AML-193 (cell line): Measurements from ENCODE around the gene EAPP.
"Not testable (repeated sequence)": the region's sequence is repeated elsewhere in the genome, so short reads cannot be mapped to it uniquely, and the experiment has no call there.

Experiments used
- DNase-seq, 2 experiments: peaks; one replicate each; lab custom pipeline; 2025; lab: John Stamatoyannopoulos, UW

Gene EAPP, protein sequence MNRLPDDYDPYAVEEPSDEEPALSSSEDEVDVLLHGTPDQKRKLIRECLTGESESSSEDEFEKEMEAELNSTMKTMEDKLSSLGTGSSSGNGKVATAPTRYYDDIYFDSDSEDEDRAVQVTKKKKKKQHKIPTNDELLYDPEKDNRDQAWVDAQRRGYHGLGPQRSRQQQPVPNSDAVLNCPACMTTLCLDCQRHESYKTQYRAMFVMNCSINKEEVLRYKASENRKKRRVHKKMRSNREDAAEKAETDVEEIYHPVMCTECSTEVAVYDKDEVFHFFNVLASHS

DNA sequence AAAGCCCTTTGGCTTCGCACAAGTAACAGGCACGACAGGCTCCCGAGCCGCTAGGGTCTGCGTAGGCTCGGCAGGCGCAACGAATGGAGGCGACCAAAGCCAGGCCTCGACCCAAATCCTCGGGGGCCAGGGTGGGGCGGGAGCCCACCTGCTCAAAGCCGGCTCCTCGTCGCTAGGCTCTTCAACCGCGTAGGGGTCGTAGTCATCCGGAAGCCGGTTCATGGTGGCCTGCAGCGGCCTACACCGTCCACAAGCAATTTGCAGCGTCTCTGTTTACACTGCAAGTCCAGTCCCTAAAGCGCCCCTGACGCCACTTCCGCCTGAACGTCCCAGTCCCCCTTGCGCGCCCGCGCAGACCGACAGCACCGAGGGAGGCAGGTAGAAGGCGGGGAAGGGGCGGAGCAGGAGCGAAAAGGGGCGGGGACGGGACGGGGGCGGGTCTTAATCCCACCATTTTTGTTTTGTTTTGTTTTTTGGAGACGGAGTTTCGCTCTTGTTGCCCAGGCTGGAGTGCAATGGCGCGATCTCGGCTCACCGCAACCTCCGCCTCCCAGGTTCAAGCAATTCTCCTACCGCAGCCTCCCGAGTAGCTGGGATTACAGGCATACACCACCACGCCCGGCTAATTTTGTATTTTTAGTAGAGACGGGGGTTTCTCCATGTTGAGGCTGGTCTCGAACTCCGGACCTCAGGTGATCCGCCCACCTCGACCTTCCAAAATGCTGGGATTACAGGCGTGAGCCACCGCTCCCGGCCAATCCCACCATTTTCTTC lies at the start of gene EAPP:
TSS of gene EAPP (minus strand) at position 295 of the 774 bp plus-strand sequence. CDS start at position 222, 73 bp downstream.
- DNase-seq = no peak

DNA sequence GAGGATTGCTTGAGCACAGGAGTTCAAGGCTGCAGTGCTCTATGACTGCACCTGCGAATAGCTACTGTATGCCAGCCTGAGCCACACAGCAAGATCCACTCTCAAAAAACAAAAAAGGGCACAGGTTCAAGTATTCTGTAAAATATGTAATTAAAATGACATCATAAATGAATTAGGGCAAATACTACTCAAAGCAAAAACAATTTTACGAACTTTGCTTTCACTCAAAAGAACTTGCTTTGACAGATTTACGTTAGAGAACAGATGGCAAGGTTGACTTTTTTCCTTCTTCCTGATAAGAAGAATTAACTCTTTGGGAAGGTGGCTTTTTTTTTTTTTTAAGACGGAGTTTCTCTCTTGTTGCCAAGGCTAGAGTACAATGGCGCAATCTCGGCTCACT lies 44.0 kb upstream of the EAPP start:
- DNase-seq = no peak

DNA sequence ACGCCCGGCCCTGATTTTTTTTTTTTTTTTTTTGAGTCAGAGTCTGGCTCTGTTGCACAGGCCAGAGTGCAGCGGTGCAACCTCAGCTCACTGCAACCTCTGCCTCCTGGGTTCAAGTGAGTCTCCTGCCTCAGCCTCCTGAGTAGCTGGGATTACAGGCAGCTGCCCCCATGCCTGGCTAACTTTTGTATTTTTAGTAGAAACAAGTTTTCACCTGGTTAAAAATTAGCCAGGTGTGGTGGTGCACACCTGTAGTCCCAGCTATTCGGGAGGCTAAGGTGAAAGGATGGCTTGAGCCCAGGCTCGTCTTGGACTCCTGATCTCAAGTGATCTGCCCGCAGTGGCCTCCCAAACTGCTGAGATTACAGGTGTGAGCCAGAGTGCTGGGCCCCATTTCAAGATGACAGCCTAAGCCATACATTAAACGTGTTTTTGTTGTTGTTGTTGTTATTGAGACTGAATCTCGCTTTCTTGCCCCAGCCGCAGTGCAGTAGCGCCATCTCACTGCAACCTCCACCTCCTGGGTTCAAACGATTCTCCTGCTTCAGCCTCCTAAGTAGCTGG lies 42.7 kb upstream of the EAPP start:
- no peak for DNase-seq

DNA sequence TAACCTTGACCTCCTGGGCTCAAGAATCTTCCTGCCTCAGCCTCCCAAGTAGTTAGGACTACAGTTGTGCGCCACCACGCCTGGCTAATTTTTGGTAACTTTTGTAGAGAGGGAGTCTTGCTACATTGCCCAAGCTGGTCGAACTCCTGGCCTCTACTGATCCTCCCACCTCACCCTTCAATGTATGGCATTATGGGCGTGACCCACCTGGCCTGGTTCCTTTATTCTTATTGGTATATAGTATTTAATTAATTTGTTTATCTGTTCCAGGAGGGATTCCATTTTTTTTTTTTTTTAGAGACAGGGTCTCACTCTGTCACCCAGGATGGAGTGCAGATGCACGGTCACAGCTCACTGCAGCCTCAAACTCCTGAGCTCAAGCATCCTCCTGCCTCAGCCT lies 40.9 kb upstream of the EAPP start:
- DNase-seq = no peak

- no peak for DNase-seq
Observed at GRCh38 chr14:34571771-34572170, 32.3 kb upstream of the EAPP start.

DNA sequence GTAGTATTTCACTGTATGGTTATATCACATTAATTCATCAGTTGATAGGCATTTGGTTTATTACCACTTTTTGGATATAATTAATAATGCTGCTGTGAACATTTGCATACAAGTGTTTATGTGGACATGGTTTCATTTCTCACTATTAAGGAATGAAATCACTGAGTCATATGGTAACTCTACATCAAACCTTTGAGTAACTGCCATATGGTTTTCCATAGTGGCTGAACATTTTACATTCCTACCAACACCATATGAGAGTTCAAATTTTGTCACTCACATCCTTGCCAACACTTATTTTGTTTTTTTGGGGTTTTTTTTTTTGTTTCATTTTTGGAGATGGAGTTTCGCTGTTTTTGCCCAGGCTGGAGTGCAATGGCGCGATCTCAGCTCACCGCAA lies 30.2 kb upstream of the EAPP start:
- no peak for DNase-seq

DNA sequence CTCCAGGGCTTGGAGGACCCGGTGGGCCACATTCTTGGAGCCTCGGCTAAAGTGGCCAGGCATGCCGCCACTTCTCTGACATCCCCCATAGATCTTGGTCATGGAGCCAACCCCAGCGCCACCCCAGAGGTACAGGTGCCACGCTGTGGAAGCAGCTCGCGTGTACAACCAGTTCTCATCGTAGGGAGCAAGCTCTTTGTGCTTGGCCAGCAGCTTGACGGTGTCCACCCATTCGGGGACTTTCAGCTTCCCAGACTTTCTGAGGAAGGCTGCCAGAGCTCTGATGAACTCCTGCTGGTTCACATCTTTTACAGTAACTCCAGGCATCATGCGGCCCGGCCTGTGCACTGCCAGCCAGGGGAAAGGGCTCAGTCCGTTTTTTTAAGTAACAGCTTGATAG lies 29.3 kb upstream of the EAPP start:
- no peak for DNase-seq

DNA sequence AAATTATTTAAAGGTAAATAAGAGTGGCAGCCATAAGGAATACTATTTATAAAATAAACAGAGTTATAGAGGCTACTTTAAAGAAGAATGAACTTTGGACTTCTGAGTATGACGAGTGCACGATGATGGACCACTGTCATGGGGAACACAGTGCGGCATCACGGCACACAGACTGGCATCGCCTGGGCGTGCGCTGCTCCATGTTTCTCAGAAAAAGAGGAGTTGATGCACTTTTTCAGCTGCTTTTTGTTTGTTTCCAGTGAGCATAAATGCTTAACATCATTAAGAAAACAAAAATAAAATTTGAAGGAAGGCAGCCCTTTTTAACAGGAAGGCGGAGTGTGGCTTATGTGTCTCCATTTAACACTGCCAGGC lies 23.3 kb upstream of the EAPP start:
- no peak for DNase-seq

- DNase-seq = not testable (repeated sequence)
Observed at GRCh38 chr14:34562037-34562775, 22.7 kb upstream of the EAPP start.

DNA sequence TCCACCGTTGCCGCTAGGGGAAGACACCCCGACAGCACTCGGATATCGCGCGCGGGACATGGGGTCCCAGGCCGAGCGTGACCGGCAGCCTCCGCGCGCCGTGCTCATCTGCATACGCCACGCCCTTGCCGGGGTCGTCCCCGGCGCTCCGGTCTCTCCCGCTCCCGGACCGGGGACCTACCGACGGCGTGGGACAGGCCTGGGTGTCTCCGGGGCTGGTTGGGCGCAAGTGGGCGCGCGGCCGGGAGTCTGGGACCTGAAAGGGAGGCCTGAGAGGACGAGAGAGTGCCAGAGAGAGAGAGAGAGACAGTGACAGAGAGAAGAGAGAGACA lies 17.0 kb upstream of the EAPP start:
- DNase-seq = not testable (repeated sequence)

GRCh38 chr14:34555583-34556497 lies 16.3 kb upstream of the EAPP start:
- not testable (repeated sequence) for DNase-seq

GRCh38 chr14:34554540-34555250 lies 15.2 kb upstream of the EAPP start:
- no peak for DNase-seq

DNA sequence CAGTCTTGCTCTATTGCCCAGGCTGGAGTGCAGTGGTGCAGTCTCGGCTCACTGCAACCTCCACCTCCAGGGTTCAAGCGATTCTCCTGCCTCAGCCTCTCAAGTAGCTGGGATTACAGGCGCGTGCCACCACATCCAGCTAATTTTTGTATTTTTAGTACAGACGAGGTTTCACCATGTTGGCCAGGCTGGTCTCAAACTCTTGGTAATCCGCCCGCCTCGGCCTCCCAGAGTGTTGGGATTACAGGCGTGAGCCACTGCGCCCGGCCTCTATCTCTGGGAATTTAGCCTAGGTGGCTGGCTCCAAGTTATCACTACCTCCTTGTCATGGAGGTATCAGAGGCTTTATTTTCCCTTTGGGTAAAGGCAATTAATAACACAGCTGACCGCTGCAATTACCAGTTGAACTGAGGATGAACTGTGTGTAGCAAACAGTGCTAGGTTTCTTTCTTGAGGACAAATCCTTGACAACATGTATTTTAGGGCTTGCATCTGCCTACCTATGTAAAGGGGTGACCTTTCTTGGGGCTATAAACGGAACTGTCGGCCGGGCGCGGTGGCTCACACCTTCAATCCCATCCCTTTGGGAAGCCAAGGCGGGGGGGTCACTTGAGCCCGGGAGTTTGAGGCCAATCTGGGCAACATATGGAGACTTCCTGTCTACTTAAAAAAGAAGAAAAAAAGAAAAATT lies 9.9 kb upstream of the EAPP start:
- not testable (repeated sequence) for DNase-seq

DNA sequence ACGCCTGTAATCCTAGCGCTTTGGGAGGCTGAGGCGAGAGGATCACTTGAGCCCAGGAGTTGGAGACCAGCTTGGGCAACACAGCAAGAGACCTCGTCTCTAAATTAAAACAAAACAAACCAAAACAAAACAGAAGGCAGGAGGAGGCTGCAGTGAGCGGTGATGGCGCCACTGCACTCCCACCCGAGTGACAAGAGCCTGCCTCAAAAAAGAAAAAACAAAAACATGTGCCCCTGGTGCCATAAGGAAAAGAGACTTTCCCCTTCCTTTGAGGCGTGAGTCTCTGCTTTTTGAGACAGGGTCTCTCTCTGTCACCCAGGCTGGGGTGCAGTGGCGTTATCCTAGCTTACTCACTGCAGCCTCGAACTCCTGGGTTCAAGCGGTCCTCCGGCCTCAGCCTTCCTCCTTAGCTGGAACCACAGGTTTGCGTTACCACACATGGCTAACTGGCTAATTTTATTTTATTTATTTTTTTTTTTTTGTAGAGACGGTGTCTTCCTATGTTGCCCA lies 9.0 kb upstream of the EAPP start:
- DNase-seq = no peak

GRCh38 chr14:34547136-34547520 lies 7.6 kb upstream of the EAPP start:
- not testable (repeated sequence) for DNase-seq

DNA sequence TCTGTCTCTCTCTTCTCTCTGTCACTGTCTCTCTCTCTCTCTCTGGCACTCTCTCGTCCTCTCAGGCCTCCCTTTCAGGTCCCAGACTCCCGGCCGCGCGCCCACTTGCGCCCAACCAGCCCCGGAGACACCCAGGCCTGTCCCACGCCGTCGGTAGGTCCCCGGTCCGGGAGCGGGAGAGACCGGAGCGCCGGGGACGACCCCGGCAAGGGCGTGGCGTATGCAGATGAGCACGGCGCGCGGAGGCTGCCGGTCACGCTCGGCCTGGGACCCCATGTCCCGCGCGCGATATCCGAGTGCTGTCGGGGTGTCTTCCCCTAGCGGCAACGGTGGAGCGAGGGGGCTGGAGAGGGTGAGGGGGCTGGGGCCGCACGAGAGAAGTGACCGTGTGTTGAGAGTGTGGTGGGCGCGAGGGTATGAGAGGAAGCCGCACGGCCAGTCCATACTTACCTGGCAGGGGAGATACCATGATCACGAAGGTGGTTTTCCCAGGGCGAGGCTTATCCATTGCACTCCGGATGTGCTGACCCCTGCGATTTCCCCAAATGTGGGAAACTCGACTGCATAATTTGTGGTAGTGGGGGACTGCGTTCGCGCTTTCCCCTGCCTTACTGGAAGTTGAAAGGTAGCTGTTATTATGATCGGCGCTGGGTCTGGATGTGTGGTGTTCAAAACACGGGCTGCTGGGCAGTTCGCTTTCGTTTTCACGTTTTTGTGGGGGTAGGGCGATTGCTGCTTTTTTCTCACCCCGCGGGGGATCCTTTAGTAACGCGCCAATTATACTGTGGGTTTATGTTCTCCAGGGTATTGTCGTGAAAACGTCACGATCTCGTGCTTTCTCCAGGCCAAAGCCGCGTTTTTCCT lies 7.0 kb upstream of the EAPP start:
- DNase-seq = not testable (repeated sequence)

- not testable (repeated sequence) for DNase-seq
Observed at GRCh38 chr14:34540181-34541059, 919 bp upstream of the EAPP start.

- DNase-seq = no peak
Observed at GRCh38 chr14:34538871-34539406, 562 bp downstream of the EAPP start.
